ENCODE measurements around the gene MRPL14.

DNA sequence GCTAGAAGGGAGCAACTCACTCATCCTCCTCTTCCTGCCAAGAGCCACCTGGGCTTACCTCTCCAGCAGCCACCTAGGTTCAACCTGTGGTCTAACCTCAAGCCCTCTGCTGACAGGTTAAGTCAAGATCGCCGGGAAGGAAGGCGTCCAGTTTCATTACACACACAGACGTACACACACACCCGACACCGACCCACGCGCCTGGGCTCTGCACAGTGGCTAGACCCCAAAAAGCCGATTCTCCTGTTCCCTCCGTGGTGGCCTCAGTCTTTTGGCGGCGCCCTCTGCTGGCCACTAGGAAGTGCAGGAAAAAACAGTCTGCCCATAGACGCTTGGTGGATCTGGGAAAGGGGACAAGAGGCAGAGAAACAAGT is 52.8 kb downstream of the MRPL14 start:
- TF ChIP-seq, protein P1, sequence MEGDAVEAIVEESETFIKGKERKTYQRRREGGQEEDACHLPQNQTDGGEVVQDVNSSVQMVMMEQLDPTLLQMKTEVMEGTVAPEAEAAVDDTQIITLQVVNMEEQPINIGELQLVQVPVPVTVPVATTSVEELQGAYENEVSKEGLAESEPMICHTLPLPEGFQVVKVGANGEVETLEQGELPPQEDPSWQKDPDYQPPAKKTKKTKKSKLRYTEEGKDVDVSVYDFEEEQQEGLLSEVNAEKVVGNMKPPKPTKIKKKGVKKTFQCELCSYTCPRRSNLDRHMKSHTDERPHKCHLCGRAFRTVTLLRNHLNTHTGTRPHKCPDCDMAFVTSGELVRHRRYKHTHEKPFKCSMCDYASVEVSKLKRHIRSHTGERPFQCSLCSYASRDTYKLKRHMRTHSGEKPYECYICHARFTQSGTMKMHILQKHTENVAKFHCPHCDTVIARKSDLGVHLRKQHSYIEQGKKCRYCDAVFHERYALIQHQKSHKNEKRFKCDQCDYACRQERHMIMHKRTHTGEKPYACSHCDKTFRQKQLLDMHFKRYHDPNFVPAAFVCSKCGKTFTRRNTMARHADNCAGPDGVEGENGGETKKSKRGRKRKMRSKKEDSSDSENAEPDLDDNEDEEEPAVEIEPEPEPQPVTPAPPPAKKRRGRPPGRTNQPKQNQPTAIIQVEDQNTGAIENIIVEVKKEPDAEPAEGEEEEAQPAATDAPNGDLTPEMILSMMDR (IDR thresholded peaks at IDR 0.05), result peak; percentile 88 to 96 (median 91)
- TF ChIP-seq POLR2A (IDR thresholded peaks at IDR 0.05), result no peak

All from adrenal gland (tissue), 5 donors.